ENCODE measurements around the gene GRID2. TPM values are rescaled to one million over a fixed set of nuclear protein-coding genes. Genes with fewer than 3 reads are reported as not detected.

Gene GRID2
- total and polyA plus RNA-seq, 2 donors from 2014 or later, result 0.19 TPM; not detected in 1

- no peaks in the 10 kb centered on the region for H3K4me1 ChIP-seq (ENCODE audit: control insufficient read depth in 2 of 3, insufficient read depth in 2 of 3, low read depth in 1 of 3, low read length in 3 of 3)
Measured at GRCh38 chr4:93646233-93646930, 1342.6 kb downstream of the GRID2 start.

GRCh38 chr4:93648258-93648657 lies 1344.5 kb downstream of the GRID2 start:
- Histone ChIP-seq H3K9me3 (ENCODE audit: control insufficient read depth in 2 of 3, insufficient read depth in 1 of 3, low read length in 3 of 3) (no peaks in the 10 kb centered on the region), H3K4me3 (ENCODE audit: low read length in 3 of 3) (no peak overlapping the region), H3K27me3 (ENCODE audit: control insufficient read depth, insufficient read depth, low read length) (no peaks in the 10 kb centered on the region), H3K36me3 (ENCODE audit: control insufficient read depth in 2 of 3, insufficient read depth in 3 of 3, low read length in 3 of 3) (no peaks in the 10 kb centered on the region), H3K27ac (ENCODE audit: low read depth in 2 of 2, low read length in 2 of 2) (no peak overlapping the region), H3K9ac (ENCODE audit: low read length in 3 of 3) (no peak overlapping the region), H3K4me1 (ENCODE audit: control insufficient read depth in 2 of 3, insufficient read depth in 2 of 3, low read depth in 1 of 3, low read length in 3 of 3) (no peaks in the 10 kb centered on the region)
- FAIRE-seq (no peak), DNase-seq (no peak)
- intact Hi-C loops (cut with DNase I), result no loop called here
- no peak for TF ChIP-seq CTCF (IDR thresholded peaks at IDR 0.05; ENCODE audit: borderline replicate concordance, extremely low read depth, insufficient read depth)

More at GRCh38 chr4:93646233-93646930, 1342.6 kb downstream of the GRID2 start:
- DNase-seq (peak in 1 of 5 donors; percentile 7), FAIRE-seq (no peak)
- no peaks in the 10 kb centered on the region for H3K36me3 ChIP-seq (ENCODE audit: control insufficient read depth in 2 of 3, insufficient read depth in 3 of 3, low read length in 3 of 3)
- no peak overlapping the region for H3K27ac ChIP-seq (ENCODE audit: low read depth in 2 of 2, low read length in 2 of 2)
- no peaks in the 10 kb centered on the region for H3K9me3 ChIP-seq (ENCODE audit: control insufficient read depth in 2 of 3, insufficient read depth in 1 of 3, low read length in 3 of 3)
- no peak for TF ChIP-seq CTCF (IDR thresholded peaks at IDR 0.05; ENCODE audit: borderline replicate concordance, extremely low read depth, insufficient read depth)
- H3K27me3 ChIP-seq (ENCODE audit: control insufficient read depth, insufficient read depth, low read length), result no peaks in the 10 kb centered on the region
- H3K9ac ChIP-seq (ENCODE audit: low read length in 3 of 3), result no peak overlapping the region
- intact Hi-C loops (cut with DNase I), result no loop called here
- H3K4me3 ChIP-seq (ENCODE audit: low read length in 3 of 3), result no peak overlapping the region

GRCh38 chr4:93649828-93650227 lies 1346.1 kb downstream of the GRID2 start:
- FAIRE-seq, result no peak
- H3K27ac ChIP-seq (ENCODE audit: low read depth in 2 of 2, low read length in 2 of 2), result no peak overlapping the region
- no peak for DNase-seq
- intact Hi-C loops (cut with DNase I), result no loop called here
- no peaks in the 10 kb centered on the region for H3K4me1 ChIP-seq (ENCODE audit: control insufficient read depth in 2 of 3, insufficient read depth in 2 of 3, low read depth in 1 of 3, low read length in 3 of 3)
- H3K27me3 ChIP-seq (ENCODE audit: control insufficient read depth, insufficient read depth, low read length), result no peaks in the 10 kb centered on the region
- no peak for TF ChIP-seq CTCF (IDR thresholded peaks at IDR 0.05; ENCODE audit: borderline replicate concordance, extremely low read depth, insufficient read depth)
- no peak overlapping the region for H3K4me3 ChIP-seq (ENCODE audit: low read length in 3 of 3)
- no peaks in the 10 kb centered on the region for H3K36me3 ChIP-seq (ENCODE audit: control insufficient read depth in 2 of 3, insufficient read depth in 3 of 3, low read length in 3 of 3)
- H3K9ac ChIP-seq (ENCODE audit: low read length in 3 of 3), result no peak overlapping the region
- H3K9me3 ChIP-seq (ENCODE audit: control insufficient read depth in 2 of 3, insufficient read depth in 1 of 3, low read length in 3 of 3), result no peaks in the 10 kb centered on the region

All from kidney (tissue), 14 donors.